GM18870 (cell line): Measurements from ENCODE around the gene MRC2.

Experiments
- ATAC-seq: cut with Tn5 transposase; IDR thresholded peaks from one replicate; pipeline ENCODE4 v1.9.1; 2021; ENCODE audit warnings: moderate library complexity; ENCODE audit not compliant: unreplicated experiment

Gene MRC2

DNA sequence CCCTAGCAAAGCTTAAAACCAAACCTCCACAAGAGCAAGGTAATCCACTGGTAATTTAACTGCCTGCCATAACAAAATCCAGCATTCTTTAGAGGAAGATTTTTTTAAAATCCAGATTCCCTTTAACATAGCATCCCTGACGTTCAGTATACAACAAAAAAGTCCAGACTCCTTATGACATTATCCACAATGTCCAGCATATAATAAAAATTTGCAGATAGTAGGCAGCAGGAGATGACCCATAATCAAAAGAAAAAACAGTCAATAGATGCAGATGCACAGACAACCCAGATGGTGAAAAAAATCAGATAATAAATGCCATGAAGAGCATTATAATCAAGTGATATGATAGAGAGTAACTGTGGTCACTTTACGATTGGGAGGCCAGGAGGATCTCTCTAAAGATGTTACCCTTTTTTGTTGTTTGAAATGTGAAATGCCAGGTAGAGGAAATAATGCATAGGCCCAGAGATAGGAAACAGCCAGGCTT lies 33.2 kb downstream of the MRC2 start:
- ATAC-seq, result no peak

- no peak for ATAC-seq
Observed at GRCh38 chr17:62661337-62661736, 33.9 kb downstream of the MRC2 start.

DNA sequence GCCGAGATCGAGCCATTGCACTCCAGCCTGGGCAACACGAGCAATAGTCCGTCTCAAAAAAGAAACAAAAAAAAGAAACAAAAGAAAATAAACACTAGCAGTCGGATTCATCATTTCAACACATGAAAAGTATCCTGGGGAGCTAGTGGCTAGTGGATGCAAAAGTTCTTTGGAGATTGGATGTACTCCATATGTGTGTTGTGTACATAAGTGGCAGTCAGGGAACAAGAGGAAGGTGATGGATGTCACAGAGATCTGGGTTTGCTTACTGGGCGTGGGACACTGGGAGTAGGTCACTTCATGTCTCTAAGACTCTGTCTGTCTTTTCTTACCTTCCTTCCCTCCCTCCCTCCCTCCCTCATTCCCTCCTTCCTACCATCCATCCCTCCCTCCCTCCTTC lies 35.4 kb downstream of the MRC2 start:
- ATAC-seq, result no peak

GRCh38 chr17:62663304-62663703 lies 35.8 kb downstream of the MRC2 start:
- no peak for ATAC-seq

DNA sequence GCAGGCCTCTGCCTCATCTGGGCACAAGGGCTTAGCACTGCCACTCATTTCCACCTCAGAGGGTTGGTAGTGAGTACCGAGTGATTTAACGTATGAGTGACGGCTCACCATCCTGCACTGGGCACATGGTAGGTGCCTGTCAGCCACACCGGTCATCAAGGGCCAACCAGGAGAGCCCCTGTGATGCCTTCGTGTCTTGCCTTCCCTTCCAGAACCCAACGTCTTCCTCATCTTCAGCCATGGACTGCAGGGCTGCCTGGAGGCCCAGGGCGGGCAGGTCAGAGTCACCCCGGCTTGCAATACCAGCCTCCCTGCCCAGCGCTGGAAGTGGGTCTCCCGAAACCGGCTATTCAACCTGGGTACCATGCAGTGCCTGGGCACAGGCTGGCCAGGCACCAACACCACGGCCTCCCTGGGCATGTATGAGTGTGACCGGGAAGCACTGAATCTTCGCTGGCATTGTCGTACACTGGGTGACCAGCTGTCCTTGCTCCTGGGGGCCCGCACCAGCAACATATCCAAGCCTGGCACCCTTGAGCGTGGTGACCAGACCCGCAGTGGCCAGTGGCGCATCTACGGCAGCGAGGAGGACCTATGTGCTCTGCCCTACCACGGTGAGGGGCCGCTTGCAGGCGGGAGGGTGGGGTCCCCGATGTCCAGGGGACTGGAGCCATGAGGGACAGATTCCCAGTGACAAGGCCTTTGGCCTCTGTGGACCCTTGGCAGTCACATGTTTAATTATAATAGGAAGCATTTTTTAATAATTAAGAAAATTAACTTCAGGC lies 37.1 kb downstream of the MRC2 start:
- no peak for ATAC-seq

- no peak for ATAC-seq
Observed at GRCh38 chr17:62665599-62665998, 38.1 kb downstream of the MRC2 start.

DNA sequence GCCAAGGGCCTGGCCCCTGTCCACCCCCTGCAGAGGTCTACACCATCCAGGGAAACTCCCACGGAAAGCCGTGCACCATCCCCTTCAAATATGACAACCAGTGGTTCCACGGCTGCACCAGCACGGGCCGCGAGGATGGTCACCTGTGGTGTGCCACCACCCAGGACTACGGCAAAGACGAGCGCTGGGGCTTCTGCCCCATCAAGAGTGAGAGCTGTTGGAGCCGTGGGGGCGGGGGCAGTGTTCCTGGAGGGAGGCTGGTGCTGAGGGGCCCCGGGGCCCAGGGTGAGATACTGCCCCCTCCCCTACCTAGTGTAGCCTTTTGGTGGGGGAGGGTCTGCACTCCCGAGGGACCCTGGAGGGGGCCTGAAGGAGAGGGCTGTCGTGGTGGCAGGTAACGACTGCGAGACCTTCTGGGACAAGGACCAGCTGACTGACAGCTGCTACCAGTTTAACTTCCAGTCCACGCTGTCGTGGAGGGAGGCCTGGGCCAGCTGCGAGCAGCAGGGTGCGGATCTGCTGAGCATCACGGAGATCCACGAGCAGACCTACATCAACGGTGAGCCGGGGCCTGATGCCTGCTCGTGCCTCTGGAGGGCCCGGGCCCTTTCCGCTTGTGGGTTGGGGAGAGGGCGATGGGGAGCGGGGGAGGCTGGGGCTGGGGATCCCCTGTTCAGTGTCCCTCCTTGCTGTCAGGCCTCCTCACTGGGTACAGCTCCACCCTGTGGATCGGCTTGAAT lies 38.8 kb downstream of the MRC2 start:
- ATAC-seq, result no peak

DNA sequence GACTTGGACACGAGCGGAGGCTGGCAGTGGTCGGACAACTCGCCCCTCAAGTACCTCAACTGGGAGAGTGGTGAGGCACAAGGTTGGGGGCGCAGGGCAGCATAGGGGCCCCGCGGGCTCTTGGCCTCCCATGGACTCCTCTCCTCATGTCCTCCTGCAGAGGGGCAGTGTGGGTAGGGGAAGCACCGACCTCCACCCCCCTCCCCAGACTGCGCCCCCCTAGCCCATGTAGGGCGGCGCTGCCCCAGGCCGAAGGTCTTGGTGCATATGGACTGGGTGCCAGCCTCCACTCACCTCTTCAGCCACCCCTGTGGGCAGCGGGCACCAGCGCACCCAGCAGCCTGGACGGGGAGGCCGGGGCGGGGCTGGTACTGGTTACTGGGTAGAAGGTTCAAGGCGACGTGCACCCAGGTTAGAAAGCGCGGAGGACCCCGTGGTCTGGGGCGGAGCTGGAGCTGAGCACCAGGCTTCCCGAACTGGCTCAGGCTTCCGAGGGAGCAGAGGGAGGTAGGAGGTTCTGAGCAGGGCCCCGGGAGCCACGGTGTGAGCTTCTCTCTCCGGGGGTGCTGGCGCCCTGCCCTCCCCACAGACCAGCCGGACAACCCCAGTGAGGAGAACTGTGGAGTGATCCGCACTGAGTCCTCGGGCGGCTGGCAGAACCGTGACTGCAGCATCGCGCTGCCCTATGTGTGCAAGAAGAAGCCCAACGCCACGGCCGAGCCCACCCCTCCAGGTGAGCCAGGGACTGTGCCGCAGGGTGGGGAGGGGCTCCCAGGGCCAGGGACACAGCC lies 39.5 kb downstream of the MRC2 start:
- ATAC-seq, result no peak

- ATAC-seq, result no peak
Observed at GRCh38 chr17:62668091-62668804, 40.8 kb downstream of the MRC2 start.

DNA sequence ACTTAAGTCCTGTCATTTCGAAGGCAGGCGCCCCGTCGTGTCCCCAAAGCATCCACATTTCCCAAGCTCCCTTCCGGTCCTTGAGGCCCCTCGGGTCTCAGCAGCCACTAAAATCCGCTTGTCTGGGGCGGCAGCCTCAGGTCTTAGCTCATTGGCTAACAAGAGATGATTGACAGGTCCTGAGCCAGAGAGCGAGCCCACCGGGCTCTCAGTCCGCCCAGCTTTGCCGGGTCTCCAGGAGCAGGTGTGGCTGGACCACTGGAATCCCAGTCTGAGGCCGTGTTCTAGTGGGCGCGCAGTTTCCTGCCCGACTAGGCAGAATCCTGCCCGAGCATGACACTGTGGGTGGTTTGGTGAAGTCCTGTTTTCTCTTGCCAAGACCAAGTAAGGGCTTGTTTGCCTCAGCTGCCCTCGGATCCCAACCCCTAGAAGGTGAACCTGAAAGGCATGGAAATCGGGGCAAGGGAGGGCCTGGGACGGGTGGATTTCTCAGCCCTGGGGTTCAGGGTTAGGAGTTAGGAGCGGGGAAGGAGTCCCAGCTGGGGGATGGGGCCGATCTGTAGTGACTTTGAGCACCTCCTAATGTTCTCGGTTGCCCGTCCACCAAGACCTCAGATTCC lies 42.8 kb downstream of the MRC2 start:
- no peak for ATAC-seq

GRCh38 chr17:62671553-62671952 lies 44.1 kb downstream of the MRC2 start:
- no peak for ATAC-seq

GRCh38 chr17:62672957-62673356 lies 45.5 kb downstream of the MRC2 start:
- no peak for ATAC-seq

DNA sequence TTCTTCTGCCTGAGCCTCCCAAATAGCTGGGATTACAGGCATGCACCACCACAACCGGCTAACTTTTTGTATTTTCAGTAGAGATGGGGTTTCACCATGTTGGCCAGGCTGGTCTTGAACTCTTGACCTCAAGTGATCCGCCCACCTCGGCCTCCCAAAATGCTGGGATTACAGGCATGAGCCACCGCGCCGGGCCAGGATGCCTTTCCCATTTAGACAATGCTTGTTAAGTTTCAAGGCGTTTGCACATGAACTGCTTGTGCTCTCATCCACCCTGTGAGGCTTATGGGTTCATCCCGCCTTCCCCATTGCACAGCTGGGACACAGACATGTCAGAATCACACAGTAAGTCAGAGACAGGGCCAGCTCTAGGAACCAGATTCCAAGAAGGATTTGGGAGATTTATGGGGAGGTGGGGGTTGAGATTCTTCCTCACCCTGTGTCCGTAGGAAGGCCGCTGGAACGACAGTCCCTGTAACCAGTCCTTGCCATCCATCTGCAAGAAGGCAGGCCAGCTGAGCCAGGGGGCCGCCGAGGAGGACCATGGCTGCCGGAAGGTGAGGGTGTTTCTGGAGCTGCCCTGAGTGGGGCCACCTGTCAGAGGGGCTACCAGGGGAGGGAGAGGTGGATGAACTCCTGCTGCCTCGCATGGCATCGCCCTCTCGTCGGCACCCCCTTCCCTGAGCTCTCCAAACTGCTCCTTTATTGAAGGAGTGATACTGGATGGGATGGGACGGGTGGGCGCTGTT lies 46.3 kb downstream of the MRC2 start:
- no peak for ATAC-seq

DNA sequence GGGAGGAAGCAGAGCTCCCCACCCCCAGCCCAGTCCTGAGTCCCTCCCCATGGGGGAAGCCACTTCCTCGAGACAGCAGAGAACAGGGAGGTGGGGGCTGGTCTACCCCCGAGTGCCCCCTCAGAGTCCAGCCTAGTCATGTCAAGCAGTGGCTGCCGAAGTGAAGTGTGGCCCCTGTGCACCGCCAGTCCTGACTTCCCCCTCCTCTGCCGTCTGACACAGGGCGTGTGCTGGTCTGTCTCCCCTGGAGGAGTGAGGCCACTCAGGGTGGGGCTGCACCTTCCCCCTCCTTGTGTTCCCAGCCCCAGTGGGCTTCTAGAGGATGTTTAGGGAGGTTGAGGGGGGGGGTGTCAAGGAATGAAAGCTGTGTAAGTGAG lies 46.9 kb downstream of the MRC2 start:
- ATAC-seq, result no peak

GRCh38 chr17:62674841-62675240 lies 47.4 kb downstream of the MRC2 start:
- no peak for ATAC-seq

- ATAC-seq, result no peak
Observed at GRCh38 chr17:62675260-62675659, 47.8 kb downstream of the MRC2 start.

GRCh38 chr17:62675701-62676100 lies 48.2 kb downstream of the MRC2 start:
- ATAC-seq, result no peak

GRCh38 chr17:62676231-62676943 lies 48.9 kb downstream of the MRC2 start:
- no peak for ATAC-seq

GRCh38 chr17:62676952-62677596 lies 49.6 kb downstream of the MRC2 start:
- no peak for ATAC-seq
